Neural progenitor cell (in vitro differentiated cells): Measurements from ENCODE around the gene SDC4. TPM values are rescaled to one million over a fixed set of nuclear protein-coding genes. Genes with fewer than 3 reads are reported as not detected.

Experiments
- DNase-seq: peaks from one replicate; pipeline ENCODE4 v3.0.0-alpha.2; 2016; ENCODE audit warnings: low spot score
- H2AFZ ChIP-seq: fragments of 200-600 bp; sonication (generic); replicated peaks from 2 replicates; pipeline ENCODE4 v1.6.1; 2016; ENCODE audit warnings: antibody characterized with exemption
- H3F3A ChIP-seq: fragments of 200-600 bp; sonication (generic); 2 replicates; pipeline ENCODE4 v1.6.1; 2016; ENCODE audit warnings: antibody characterized with exemption, low read depth
- H3K27ac ChIP-seq: fragments of 200-600 bp; sonication (generic); 2 replicates; pipeline ENCODE4 v1.5.1; 2016; ENCODE audit warnings: mild to moderate bottlenecking
- H3K27me3 ChIP-seq: fragments of 200-600 bp; sonication (generic); 2 replicates; pipeline ENCODE4 v1.6.1; 2016; ENCODE audit warnings: mild to moderate bottlenecking, moderate library complexity
- H3K36me3 ChIP-seq: fragments of 200-600 bp; sonication (generic); 2 replicates; pipeline ENCODE4 v1.5.1; 2016
- H3K4me1 ChIP-seq: fragments of 200-600 bp; sonication (generic); 2 replicates; pipeline ENCODE4 v1.6.1; 2016; ENCODE audit warnings: mixed run types
- H3K4me2 ChIP-seq: fragments of 200-600 bp; sonication (generic); 2 replicates; pipeline ENCODE4 v1.6.1; 2016
- H3K4me3 ChIP-seq: fragments of 200-600 bp; sonication (generic); 2 replicates; pipeline ENCODE4 v1.5.1; 2016
- H3K79me2 ChIP-seq: fragments of 200-600 bp; sonication (generic); 2 replicates; pipeline ENCODE4 v1.6.1; 2016; ENCODE audit warnings: low read depth
- H3K9ac ChIP-seq: fragments of 200-600 bp; sonication (generic); 2 replicates; pipeline ENCODE4 v1.6.1; 2016
- H3K9me3 ChIP-seq: fragments of 200-600 bp; sonication (generic); 2 replicates; pipeline ENCODE4 v1.5.1; 2016; ENCODE audit warnings: low read depth
- H4K20me1 ChIP-seq: fragments of 200-600 bp; sonication (generic); 2 replicates; pipeline ENCODE4 v1.6.1; 2016; ENCODE audit warnings: low read depth
- H3K27ac Mint-ChIP-seq: 3 replicates; pipeline ENCODE4 v1.8.0; 2021; ENCODE audit warnings: mixed read lengths
- H3K27me3 Mint-ChIP-seq: 2 replicates; pipeline ENCODE4 v1.8.0; 2022; ENCODE audit warnings: low read depth, mild to moderate bottlenecking, inconsistent platforms, moderate library complexity, mixed read lengths; ENCODE audit not compliant: insufficient read depth
- H3K36me3 Mint-ChIP-seq: 3 replicates; pipeline ENCODE4 v1.8.0; 2021; ENCODE audit warnings: mixed read lengths
- H3K4me1 Mint-ChIP-seq: 3 replicates; pipeline ENCODE4 v1.8.0; 2021; ENCODE audit warnings: mixed read lengths
- H3K4me3 Mint-ChIP-seq: 3 replicates; pipeline ENCODE4 v1.8.0; 2021; ENCODE audit warnings: mild to moderate bottlenecking, moderate library complexity, mixed read lengths
- H3K9me3 Mint-ChIP-seq: 3 replicates; pipeline ENCODE4 v1.8.0; 2020; ENCODE audit warnings: mixed read lengths
- CTCF ChIP-seq: fragments of 200-600 bp; sonication (generic); IDR thresholded peaks from 2 replicates; pipeline ENCODE4 v1.5.1; 2017; ENCODE audit warnings: antibody characterized with exemption, mild to moderate bottlenecking
- EZH2 ChIP-seq: fragments of 200-600 bp; sonication (generic); IDR thresholded peaks from 2 replicates; pipeline ENCODE4 v1.6.1; 2017; ENCODE audit warnings: antibody characterized with exemption, mild to moderate bottlenecking, moderate library complexity
- EZH2phosphoT487 ChIP-seq: fragments of 200-600 bp; sonication (generic); IDR thresholded peaks from 2 replicates; pipeline ENCODE4 v1.6.1; 2017; ENCODE audit warnings: antibody characterized with exemption
- total RNA-seq: library from RNA; depleted of rRNA; stranded (reverse); fragments of >200 nt; gene quantifications from 2 replicates; pipeline ENCODE4 v1.2.3, GENCODE V29; 2015; ENCODE audit warnings: low replicate concordance

SDC4 gene
- total RNA-seq, 1 donor from 2014 or later = 19.3 TPM

- Histone ChIP-seq H3K9me3 (no peaks in the 10 kb centered on the region), H3K36me3 (no peaks in the 10 kb centered on the region), H3K9ac (no peak overlapping the region), H3K4me2 (no peak overlapping the region), H3K27me3 (no peaks in the 10 kb centered on the region), H3K4me3 (no peak overlapping the region), H4K20me1 (no peaks in the 10 kb centered on the region), H3K79me2 (no peaks in the 10 kb centered on the region), H3F3A (peaks cover 7% of the 10 kb centered on the region), H3K4me1 (peaks cover 12% of the 10 kb centered on the region), H2AFZ (no peak overlapping the region), H3K27ac (no peak overlapping the region)
- no peak for DNase-seq
- no peak for TF ChIP-seq EZH2phosphoT487
- no peak for TF ChIP-seq CTCF
- TF ChIP-seq EZH2 = no peak
- no peak overlapping the region for H3K27ac Mint-ChIP-seq
- no peaks in the 10 kb centered on the region for H3K36me3 Mint-ChIP-seq
- no peaks in the 10 kb centered on the region for H3K27me3 Mint-ChIP-seq
- H3K9me3 Mint-ChIP-seq = no peaks in the 10 kb centered on the region
- H3K4me3 Mint-ChIP-seq = no peak overlapping the region
- H3K4me1 Mint-ChIP-seq = peaks cover 8% of the 10 kb centered on the region
These were observed 18.5 kb downstream of the SDC4 start for GRCh38 chr20:45329497-45330319.

GRCh38 chr20:45328451-45328850 is 19.8 kb downstream of the SDC4 start:
- Mint-ChIP-seq H3K4me3 (no peak overlapping the region), H3K27me3 (no peaks in the 10 kb centered on the region), H3K36me3 (no peaks in the 10 kb centered on the region), H3K4me1 (peaks cover 8% of the 10 kb centered on the region), H3K9me3 (no peaks in the 10 kb centered on the region), H3K27ac (no peak overlapping the region)
- Histone ChIP-seq H3K27ac (no peak overlapping the region), H3K27me3 (no peaks in the 10 kb centered on the region), H3K79me2 (no peaks in the 10 kb centered on the region), H2AFZ (no peak overlapping the region), H3K9me3 (no peaks in the 10 kb centered on the region), H3K4me2 (no peak overlapping the region), H4K20me1 (no peaks in the 10 kb centered on the region), H3K4me3 (no peak overlapping the region), H3F3A (peaks cover 7% of the 10 kb centered on the region), H3K9ac (no peak overlapping the region), H3K4me1 (peaks cover 12% of the 10 kb centered on the region), H3K36me3 (no peaks in the 10 kb centered on the region)
- no peak for DNase-seq
- TF ChIP-seq EZH2 (no peak), EZH2phosphoT487 (no peak), CTCF (no peak)

- H3K27ac Mint-ChIP-seq = peak overlapping the region; percentile 50
These were observed 22.9 kb downstream of the SDC4 start for GRCh38 chr20:45325371-45325770.

More at GRCh38 chr20:45325371-45325770, 22.9 kb downstream of the SDC4 start:
- Mint-ChIP-seq H3K27me3 (no peaks in the 10 kb centered on the region), H3K4me3 (no peak overlapping the region), H3K4me1 (peaks cover 8% of the 10 kb centered on the region), H3K36me3 (no peaks in the 10 kb centered on the region), H3K9me3 (no peaks in the 10 kb centered on the region)
- Histone ChIP-seq H3K27ac (no peak overlapping the region), H3K27me3 (no peaks in the 10 kb centered on the region), H3K4me3 (no peak overlapping the region), H3K9ac (no peak overlapping the region), H3K79me2 (no peaks in the 10 kb centered on the region), H3K9me3 (no peaks in the 10 kb centered on the region), H3F3A (peaks cover 7% of the 10 kb centered on the region), H3K36me3 (no peaks in the 10 kb centered on the region), H2AFZ (no peak overlapping the region), H3K4me2 (peak overlapping the region; percentile 9), H3K4me1 (peaks cover 12% of the 10 kb centered on the region), H4K20me1 (no peaks in the 10 kb centered on the region)
- peak; percentile 67 for DNase-seq
- no peak for TF ChIP-seq EZH2phosphoT487
- no peak for TF ChIP-seq EZH2
- no peak for TF ChIP-seq CTCF
